DOHH2 (cell line): ENCODE data around the gene DOK7.

Experiments
- CTCF ChIP-seq: fragments of 200-600 bp; sonication (generic); IDR thresholded peaks from one replicate; pipeline ENCODE4 v1.5.1; 2014; ENCODE audit warnings: antibody characterized with exemption, mild to moderate bottlenecking, low read depth, low read length; ENCODE audit not compliant: poor library complexity, severe bottlenecking
- EZH2phosphoT487 ChIP-seq: fragments of 200-600 bp; sonication (generic); IDR thresholded peaks from 2 replicates; pipeline ENCODE4 v1.6.1; 2017; ENCODE audit warnings: borderline replicate concordance, mild to moderate bottlenecking, antibody characterized with exemption, low read length, moderate library complexity, mixed read lengths

- TF ChIP-seq CTCF = no peak
- no peak for TF ChIP-seq EZH2phosphoT487
Observed at GRCh38 chr4:3471098-3471760, 8.1 kb downstream of the DOK7 start.
